DND-41 (cell line): ENCODE measurements around the gene SMIM29.

Source experiments
- ATAC-seq: fragments of 200-7000 bp; cut with Tn5 transposase; 3 replicates; pipeline ENCODE4 v1.9.1; 2021; ENCODE audit warnings: low read depth; ENCODE audit not compliant: insufficient read depth
- DNase-seq: peaks from one replicate; pipeline ENCODE4 v3.0.0-alpha.2; 2020
- H2AFZ ChIP-seq: 2 replicates; pipeline ENCODE4 v1.6.0; 2012; ENCODE audit warnings: low read depth, low read length
- H3K27ac ChIP-seq: 2 replicates; pipeline ENCODE4 v1.5.1; 2012; ENCODE audit warnings: low read length, inconsistent platforms
- H3K27me3 ChIP-seq: fragments of 200-600 bp; sonication (generic); 2 replicates; pipeline ENCODE4 v1.6.0; 2012; ENCODE audit warnings: low read length, mild to moderate bottlenecking, inconsistent platforms; ENCODE audit not compliant: insufficient read depth, poor library complexity
- H3K36me3 ChIP-seq: 2 replicates; pipeline ENCODE4 v1.5.1; 2012; ENCODE audit warnings: low read length, inconsistent platforms; ENCODE audit not compliant: insufficient read depth
- H3K4me1 ChIP-seq: 2 replicates; pipeline ENCODE4 v1.5.1; 2012; ENCODE audit warnings: mild to moderate bottlenecking, low read length; ENCODE audit not compliant: insufficient read depth
- H3K4me2 ChIP-seq: 2 replicates; pipeline ENCODE4 v1.6.0; 2012; ENCODE audit warnings: mild to moderate bottlenecking, moderate library complexity, low read length, inconsistent platforms; ENCODE audit not compliant: insufficient read depth
- H3K4me3 ChIP-seq, 2 experiments: fragments of 200-600 bp in 1 of 2; shearing (Covaris generic) in 1 of 2; 2 replicates each; pipeline ENCODE4 v1.5.1; 2012 to 2016; ENCODE audit warnings: inconsistent platforms in 2 of 2, low read length in 2 of 2, mild to moderate bottlenecking in 2 of 2, low read depth in 1 of 2, moderate library complexity in 1 of 2
- H3K79me2 ChIP-seq: 2 replicates; pipeline ENCODE4 v1.6.0; 2012; ENCODE audit warnings: low read length, inconsistent platforms; ENCODE audit not compliant: insufficient read depth
- H3K9ac ChIP-seq: 2 replicates; pipeline ENCODE4 v1.6.0; 2012; ENCODE audit warnings: low read depth, mild to moderate bottlenecking, inconsistent platforms, low read length, moderate library complexity
- H3K9me3 ChIP-seq: 2 replicates; pipeline ENCODE4 v1.5.1; 2012; ENCODE audit warnings: low read length, moderate library complexity, mild to moderate bottlenecking, inconsistent platforms; ENCODE audit not compliant: insufficient read depth, severe bottlenecking
- H4K20me1 ChIP-seq: 2 replicates; pipeline ENCODE4 v1.6.0; 2012; ENCODE audit warnings: low read length; ENCODE audit not compliant: insufficient read depth
- EZH2 ChIP-seq: IDR thresholded peaks from 3 replicates; pipeline ENCODE4 v1.6.1; 2012; ENCODE audit warnings: borderline replicate concordance, low read depth, mild to moderate bottlenecking, moderate library complexity, low read length, inconsistent platforms; ENCODE audit not compliant: severe bottlenecking
- TF ChIP-seq, protein P1 (sequence below): IDR thresholded peaks from 2 replicates; pipeline ENCODE4 v1.5.1; 2012; ENCODE audit warnings: borderline replicate concordance, low read length, moderate library complexity, mild to moderate bottlenecking; ENCODE audit not compliant: poor library complexity, severe bottlenecking; ENCODE audit errors: extremely low read depth

Gene SMIM29

DNA sequence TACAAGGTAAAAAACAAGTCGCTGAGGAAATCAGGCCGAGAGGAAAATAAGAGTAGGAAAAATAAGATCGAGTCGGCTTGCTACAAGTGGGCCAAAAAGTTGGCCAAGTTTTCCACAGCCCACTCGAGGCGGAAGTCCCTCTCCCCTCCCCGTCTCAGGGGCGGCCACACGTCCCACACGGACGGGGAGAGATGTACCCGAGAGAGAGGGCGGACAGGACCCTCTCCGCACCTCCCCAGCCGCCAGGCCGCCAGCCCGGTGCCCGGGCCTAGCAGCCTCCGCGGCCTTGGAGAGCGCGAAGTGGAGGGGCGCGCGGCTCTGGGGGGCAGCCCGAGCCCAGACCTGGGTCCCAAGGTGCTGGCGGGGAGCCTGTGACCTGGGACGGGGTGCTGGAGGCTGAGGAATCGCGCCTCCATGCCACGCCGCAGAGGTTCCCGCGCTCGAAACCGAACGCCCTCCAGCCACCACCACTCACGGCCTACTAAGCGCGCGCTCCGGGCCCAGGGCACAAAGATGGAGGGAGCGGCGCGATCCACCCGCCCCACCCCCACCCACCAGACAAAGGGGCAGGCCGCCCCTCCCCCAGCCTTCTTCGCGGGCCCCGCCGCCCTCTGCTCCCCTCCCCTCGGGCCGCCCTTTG, 14.0 kb downstream of the SMIM29 start:
- ATAC-seq (no peak), DNase-seq (no peak)
- Histone ChIP-seq H3K4me3 (no peak overlapping the region), H3K4me1 (peaks cover 24% of the 10 kb centered on the region), H3K79me2 (peaks cover 27% of the 10 kb centered on the region), H3K27me3 (no peaks in the 10 kb centered on the region), H2AFZ (no peak overlapping the region), H4K20me1 (peaks cover 5% of the 10 kb centered on the region), H3K4me2 (no peak overlapping the region), H3K9ac (no peak overlapping the region), H3K27ac (no peak overlapping the region), H3K9me3 (no peaks in the 10 kb centered on the region), H3K36me3 (peaks cover 17% of the 10 kb centered on the region)
- no peak for TF ChIP-seq EZH2
- TF ChIP-seq, protein P1, sequence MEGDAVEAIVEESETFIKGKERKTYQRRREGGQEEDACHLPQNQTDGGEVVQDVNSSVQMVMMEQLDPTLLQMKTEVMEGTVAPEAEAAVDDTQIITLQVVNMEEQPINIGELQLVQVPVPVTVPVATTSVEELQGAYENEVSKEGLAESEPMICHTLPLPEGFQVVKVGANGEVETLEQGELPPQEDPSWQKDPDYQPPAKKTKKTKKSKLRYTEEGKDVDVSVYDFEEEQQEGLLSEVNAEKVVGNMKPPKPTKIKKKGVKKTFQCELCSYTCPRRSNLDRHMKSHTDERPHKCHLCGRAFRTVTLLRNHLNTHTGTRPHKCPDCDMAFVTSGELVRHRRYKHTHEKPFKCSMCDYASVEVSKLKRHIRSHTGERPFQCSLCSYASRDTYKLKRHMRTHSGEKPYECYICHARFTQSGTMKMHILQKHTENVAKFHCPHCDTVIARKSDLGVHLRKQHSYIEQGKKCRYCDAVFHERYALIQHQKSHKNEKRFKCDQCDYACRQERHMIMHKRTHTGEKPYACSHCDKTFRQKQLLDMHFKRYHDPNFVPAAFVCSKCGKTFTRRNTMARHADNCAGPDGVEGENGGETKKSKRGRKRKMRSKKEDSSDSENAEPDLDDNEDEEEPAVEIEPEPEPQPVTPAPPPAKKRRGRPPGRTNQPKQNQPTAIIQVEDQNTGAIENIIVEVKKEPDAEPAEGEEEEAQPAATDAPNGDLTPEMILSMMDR, result no peak

DNA sequence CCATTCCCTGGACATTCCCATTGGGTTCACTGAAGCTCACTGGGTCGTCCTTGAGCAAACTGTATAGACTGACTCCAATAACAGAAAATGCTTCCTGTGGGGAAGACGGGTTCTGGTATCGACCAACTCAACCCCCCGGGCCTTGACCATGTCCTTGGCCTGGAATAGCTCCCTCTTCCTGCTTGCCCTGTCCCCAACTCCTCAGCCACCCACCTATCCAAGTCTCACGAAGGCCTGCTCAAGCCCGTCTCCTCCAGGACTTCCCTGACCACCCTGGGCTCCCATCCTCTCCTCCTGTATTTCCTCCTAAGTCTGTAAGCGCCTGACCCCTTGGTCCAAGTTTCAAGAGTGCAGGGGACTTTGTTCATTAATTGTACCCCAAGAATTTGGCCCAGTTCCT, 14.9 kb downstream of the SMIM29 start:
- H3K9ac ChIP-seq, result no peak overlapping the region
- DNase-seq (no peak), ATAC-seq (no peak)
- H2AFZ ChIP-seq, result no peak overlapping the region
- H3K4me3 ChIP-seq, result no peak overlapping the region
- no peak overlapping the region for H3K27ac ChIP-seq
- H3K4me2 ChIP-seq, result no peak overlapping the region
- peaks cover 8% of the 10 kb centered on the region for H3K36me3 ChIP-seq
- no peaks in the 10 kb centered on the region; the same call in 1 of the 2 replicates for H4K20me1 ChIP-seq
- no peaks in the 10 kb centered on the region for H3K9me3 ChIP-seq
- H3K4me1 ChIP-seq, result peaks cover 14% of the 10 kb centered on the region
- H3K27me3 ChIP-seq, result no peaks in the 10 kb centered on the region
- TF ChIP-seq, protein P1, result no peak
- no peak for TF ChIP-seq EZH2
- peaks cover 18% of the 10 kb centered on the region for H3K79me2 ChIP-seq

DNA sequence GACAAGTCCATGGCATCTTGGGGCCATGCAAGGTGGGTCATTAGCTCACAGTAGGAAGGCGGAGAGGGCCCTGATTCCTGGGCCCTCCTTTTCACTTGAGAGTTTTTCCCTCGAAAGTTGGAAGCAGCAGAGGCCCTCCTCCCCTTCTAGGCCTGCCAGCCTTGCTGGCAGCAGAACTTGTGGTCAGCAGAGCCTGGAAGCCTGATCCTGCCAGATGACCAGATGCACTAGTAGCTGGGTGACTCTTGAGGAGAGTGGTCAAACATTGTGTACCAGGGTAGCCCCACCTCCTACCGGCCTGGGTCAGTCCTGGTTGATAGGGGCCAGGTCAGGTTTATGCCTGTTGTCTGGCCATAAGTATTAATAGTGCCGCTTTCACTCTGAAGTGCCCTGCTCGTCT, 15.9 kb downstream of the SMIM29 start:
- DNase-seq (no peak), ATAC-seq (no peak)
- H3K4me2 ChIP-seq, result no peak overlapping the region
- H3K9me3 ChIP-seq, result no peaks in the 10 kb centered on the region
- no peaks in the 10 kb centered on the region; the same call in 1 of the 2 replicates for H3K36me3 ChIP-seq
- H2AFZ ChIP-seq, result no peak overlapping the region
- H3K4me3 ChIP-seq, result no peak overlapping the region
- H3K27me3 ChIP-seq, result no peaks in the 10 kb centered on the region
- peaks cover 6% of the 10 kb centered on the region for H3K4me1 ChIP-seq
- no peak overlapping the region for H3K9ac ChIP-seq
- peaks cover 8% of the 10 kb centered on the region for H3K79me2 ChIP-seq
- H3K27ac ChIP-seq, result no peak overlapping the region
- TF ChIP-seq, protein P1, result no peak
- TF ChIP-seq EZH2, result no peak
- no peaks in the 10 kb centered on the region for H4K20me1 ChIP-seq
